HepG2 (cell line): ENCODE results near the gene JMJD1C. TPM values are rescaled to one million over a fixed set of nuclear protein-coding genes. Genes with fewer than 3 reads are reported as not detected.

Source experiments
- ATAC-seq: fragments of 200-7000 bp; cut with Tn5 transposase; 3 replicates; pipeline ENCODE4 v1.9.1; 2020; ENCODE audit warnings: mild to moderate bottlenecking, moderate library complexity
- BruUV-seq: library from RNA; stranded (reverse); fragments of 400-500 nt; replicated peaks from 2 replicates; lab custom pipeline; 2021; lab: Mats Ljungman, UMichigan
- CTCF ChIA-PET: fragments of 300-600 bp; formaldehyde crosslinking; extraction: SDS; loops from one replicate; lab custom pipeline; 2021; ENCODE audit warnings: low total read pairs, inconsistent platforms, low intra/inter-chr PET ratio; lab: Yijun Ruan, JAX
- POLR2A ChIA-PET: fragments of 350-600 bp; sonication (Branson Sonifier 250); formaldehyde crosslinking; loops from one replicate; lab custom pipeline; 2020; ENCODE audit warnings: antibody characterized with exemption, inconsistent platforms; lab: Yijun Ruan, JAX
- DNase-seq: peaks from one replicate; pipeline ENCODE4 v3.0.0-alpha.2; 2015; ENCODE audit warnings: low spot score
- FAIRE-seq: peaks from 3 replicates; lab custom pipeline; 2011; peaks lifted over from hg19 to GRCh38; lab: Jason Lieb, UNC
- H2AFZ ChIP-seq: one replicate; pipeline ENCODE4 v1.6.1; 2011; ENCODE audit warnings: low read length, inconsistent platforms
- H3K27ac ChIP-seq: fragments of 300-600 bp; 3 replicates; pipeline ENCODE4 v1.8.0; 2011; ENCODE audit warnings: mixed run types, mild to moderate bottlenecking, mixed read lengths, low read length, inconsistent platforms; ENCODE audit not compliant: insufficient read depth; ENCODE audit errors: extremely low read length
- H3K27me3 ChIP-seq, 2 experiments: fragments of 200-600 bp in 1 of 2; 2 replicates in 1 of 2; 3 replicates in 1 of 2; pipeline versions ENCODE4 v1.6.0 to v1.8.0; 2011; ENCODE audit warnings: low read length in 2 of 2, mild to moderate bottlenecking in 2 of 2, moderate library complexity in 2 of 2, inconsistent platforms in 1 of 2; ENCODE audit not compliant: insufficient read depth in 2 of 2, control insufficient read depth in 1 of 2
- H3K36me3 ChIP-seq, 2 experiments: fragments of 200-600 bp in 1 of 2; replicated peaks in 1 of 2; 2 replicates in 1 of 2; 3 replicates in 1 of 2; pipeline versions ENCODE4 v1.5.1 to v1.8.0; 2011; ENCODE audit warnings: low read length in 2 of 2, inconsistent platforms in 1 of 2; ENCODE audit not compliant: insufficient read depth in 2 of 2, control insufficient read depth in 1 of 2
- H3K4me1 ChIP-seq: 2 replicates; pipeline ENCODE4 v1.5.1; 2012; ENCODE audit warnings: low read length, inconsistent platforms; ENCODE audit not compliant: insufficient read depth
- H3K4me2 ChIP-seq: 2 replicates; pipeline ENCODE4 v1.6.0; 2011; ENCODE audit warnings: low read depth, low read length, inconsistent platforms
- H3K4me3 ChIP-seq, 3 experiments: fragments of 200-600 bp in 1 of 3; sonication (generic), shearing (Covaris generic) in 1 of 3; replicated peaks in 1 of 3; 2 replicates each; pipeline ENCODE4 v1.5.1; 2011 to 2016; ENCODE audit warnings: low read length in 3 of 3, inconsistent platforms in 2 of 3, low read depth in 2 of 3, mild to moderate bottlenecking in 2 of 3, control low read depth in 1 of 3, mixed read lengths in 1 of 3; ENCODE audit not compliant: insufficient read depth in 1 of 3
- H3K79me2 ChIP-seq: one replicate; pipeline ENCODE4 v1.6.1; 2011; ENCODE audit warnings: low read length, inconsistent platforms; ENCODE audit not compliant: insufficient read depth
- H3K9ac ChIP-seq: 2 replicates; pipeline ENCODE4 v1.6.0; 2011; ENCODE audit warnings: mild to moderate bottlenecking, low read depth, low read length, inconsistent platforms; ENCODE audit not compliant: insufficient read depth
- H3K9me3 ChIP-seq: 2 replicates; pipeline ENCODE4 v1.5.1; 2012; ENCODE audit warnings: mild to moderate bottlenecking, low read length
- H4K20me1 ChIP-seq: 2 replicates; pipeline ENCODE4 v1.6.0; 2011; ENCODE audit warnings: inconsistent platforms, mild to moderate bottlenecking, low read length, moderate library complexity; ENCODE audit not compliant: insufficient read depth
- ELF3 ChIP-seq: IDR thresholded peaks from 2 replicates; pipeline ENCODE4 v1.6.1; 2016; ENCODE audit warnings: missing genetic modification reagents, missing compliant biosample characterization
- ETV6 ChIP-seq: sonication (generic); formaldehyde crosslinking; conservative IDR thresholded peaks from 2 replicates; pipeline ENCODE4 v1.4.0; 2020; ENCODE audit warnings: missing genetic modification reagents
- FOSL2 ChIP-seq: sonication (generic); formaldehyde crosslinking; IDR thresholded peaks from 2 replicates; pipeline ENCODE4 v1.4.0; 2020; ENCODE audit warnings: missing genetic modification reagents
- HMGA1 ChIP-seq: sonication (generic); formaldehyde crosslinking; conservative IDR thresholded peaks from 2 replicates; pipeline ENCODE4 v1.4.0; 2020; ENCODE audit warnings: missing genetic modification reagents
- KDM1A ChIP-seq: IDR thresholded peaks from 2 replicates; pipeline ENCODE4 v1.6.1; 2016; ENCODE audit warnings: missing compliant biosample characterization
- MAFF ChIP-seq: IDR thresholded peaks from 2 replicates; pipeline ENCODE4 v1.6.1; 2011; ENCODE audit warnings: low read depth, low read length, improper control_type of control experiment
- MAFK ChIP-seq, 2 experiments: IDR thresholded peaks in 1 of 2; conservative IDR thresholded peaks in 1 of 2; 2 replicates each; pipeline ENCODE4 v1.6.1; 2011; ENCODE audit warnings: improper control_type of control experiment in 2 of 2, low read length in 2 of 2
- NRL ChIP-seq: sonication (generic); formaldehyde crosslinking; IDR thresholded peaks from 2 replicates; pipeline ENCODE4 v1.5.0; 2020; ENCODE audit warnings: missing genetic modification reagents, mild to moderate bottlenecking, moderate library complexity, borderline replicate concordance
- PITX1 ChIP-seq: sonication (generic); formaldehyde crosslinking; IDR thresholded peaks from 2 replicates; pipeline ENCODE4 v1.5.1; 2020; ENCODE audit warnings: mild to moderate bottlenecking, missing genetic modification reagents
- SUZ12 ChIP-seq: fragments of 150-350 bp; IDR thresholded peaks from 2 replicates; pipeline ENCODE4 v1.6.1; 2014; ENCODE audit warnings: low read depth, low read length
- ZBTB44 ChIP-seq: sonication (generic); formaldehyde crosslinking; IDR thresholded peaks from 2 replicates; pipeline ENCODE4 v1.4.0; 2020; ENCODE audit warnings: missing genetic modification reagents
- ZNF841 ChIP-seq: sonication (generic); formaldehyde crosslinking; IDR thresholded peaks from 2 replicates; pipeline ENCODE4 v1.8.1; 2023; ENCODE audit warnings: missing genetic modification reagents, borderline replicate concordance
- WGBS: methylation state at CpG from one replicate; pipeline ENCODE4 v1.1.6; 2017; ENCODE audit warnings: low lambda C conversion rate; 5-methylcytosine and 5-hydroxymethylcytosine counted together
- in situ Hi-C: cut with HindIII; loops from 2 replicates; pipeline ENCODE4 v1.10.0; 2017; ENCODE audit warnings: low pct_unique_long_range_greater_than_20kb; ENCODE audit not compliant: extremely low pct_ligation_motif_present
- intact Hi-C: fragments of 100-400 bp; cut with micrococcal nuclease; formaldehyde crosslinking; loops from one replicate; pipeline ENCODE4 v1.10.0; 2022; ENCODE audit not compliant: unreplicated experiment
- polyA plus RNA-seq, 8 experiments: library from polyadenylated mRNA; depleted of rRNA in 3 of 8; stranded (reverse) in 7 of 8; unstranded in 1 of 8; fragments of >200 nt; fragmentation: Illumina TruSeq in 4 of 8; extraction: Trizol in 4 of 8; gene quantifications; 2 replicates each; pipeline versions ENCODE4 v1.2.1 to v1.2.3, GENCODE V29; 2011 to 2016; ENCODE audit warnings: low read depth in 4 of 8, missing spikeins in 1 of 8, mixed read lengths in 1 of 8; ENCODE audit not compliant: insufficient read depth in 1 of 8
- total RNA-seq, 5 experiments: library from RNA; depleted of rRNA; stranded (reverse); fragments of >200 nt; fragmentation: Illumina TruSeq; extraction: Trizol; gene quantifications; 2 replicates each; pipeline ENCODE4 v1.2.3, GENCODE V29; 2016; ENCODE audit warnings: low read depth in 1 of 5

The JMJD1C gene
- total and polyA plus RNA-seq, 2 of the 13 experiments (the other 11 are each of a cell fraction or from before 2014, with no cell fraction given), result 42.3 to 42.7 TPM

- FAIRE-seq (no peak), DNase-seq (no peak), ATAC-seq (no peak)
- Histone ChIP-seq H3K36me3 (no peaks in the 10 kb centered on the region), H3K79me2 (peaks cover 5% of the 10 kb centered on the region), H3K27ac (no peak overlapping the region), H4K20me1 (no peaks in the 10 kb centered on the region), H3K4me3 (no peak overlapping the region), H2AFZ (no peak overlapping the region), H3K4me2 (no peak overlapping the region), H3K27me3 (no peaks in the 10 kb centered on the region; a peak in 1 of 5 replicates), H3K4me1 (no peaks in the 10 kb centered on the region), H3K9ac (no peak overlapping the region), H3K9me3 (no peaks in the 10 kb centered on the region)
- ChIA-PET POLR2A (no interaction called here), CTCF (no interaction called here)
- TF ChIP-seq HMGA1 (no peak), SUZ12 (no peak), MAFK (conservative IDR thresholded peaks at IDR 0.05 in 1 of 2, IDR thresholded peaks at IDR 0.05 in 1 of 2; ENCODE audit: low read length in 2 of 2) (peak; percentile 46 to 68; a peak in 3 of 4 replicates), ELF3 (CRISPR knock-in tag) (no peak), KDM1A (no peak), MAFF (peak; percentile 53), FOSL2 (CRISPR knock-in tag) (no peak), NRL (no peak), ETV6 (no peak), ZNF841 (CRISPR knock-in tag) (no peak), PITX1 (CRISPR knock-in tag) (no peak), ZBTB44 (CRISPR knock-in tag) (no peak)
- no TSS peak for BruUV-seq
- 97% methylated on average over 3 of the region's 3 CpGs for WGBS
- in situ Hi-C loops, result no loop called here
- intact Hi-C loops, result no loop called here
Measured at GRCh38 chr10:63373176-63373575, 92.6 kb downstream of the JMJD1C start.
